Prostate gland (tissue), 2 donors: Measurements from ENCODE around the gene PDLIM7.
A peak's percentile ranks its signal among the peaks of the same experiment; 100 is the strongest.

Source experiments
- POLR2AphosphoS5 ChIP-seq: sonication (generic); formaldehyde crosslinking; IDR thresholded peaks from one replicate; pipeline ENCODE4 v1.6.1; 2017; ENCODE audit warnings: antibody characterized with exemption
- TF ChIP-seq, protein P1 (sequence below), 4 experiments: fragments of 200-600 bp in 2 of 4; fragments of 450-650 bp in 2 of 4; sonication (generic) in 2 of 4; IDR thresholded peaks; 1 replicate in 3 of 4; 2 replicates in 1 of 4; pipeline ENCODE4 v1.5.1; 2016 to 2019; ENCODE audit warnings: antibody characterized with exemption in 4 of 4, mild to moderate bottlenecking in 2 of 4, moderate library complexity in 2 of 4

GRCh38 chr5:177500685-177501522 lies 3.5 kb upstream of the PDLIM7 start:
- TF ChIP-seq, protein P1, sequence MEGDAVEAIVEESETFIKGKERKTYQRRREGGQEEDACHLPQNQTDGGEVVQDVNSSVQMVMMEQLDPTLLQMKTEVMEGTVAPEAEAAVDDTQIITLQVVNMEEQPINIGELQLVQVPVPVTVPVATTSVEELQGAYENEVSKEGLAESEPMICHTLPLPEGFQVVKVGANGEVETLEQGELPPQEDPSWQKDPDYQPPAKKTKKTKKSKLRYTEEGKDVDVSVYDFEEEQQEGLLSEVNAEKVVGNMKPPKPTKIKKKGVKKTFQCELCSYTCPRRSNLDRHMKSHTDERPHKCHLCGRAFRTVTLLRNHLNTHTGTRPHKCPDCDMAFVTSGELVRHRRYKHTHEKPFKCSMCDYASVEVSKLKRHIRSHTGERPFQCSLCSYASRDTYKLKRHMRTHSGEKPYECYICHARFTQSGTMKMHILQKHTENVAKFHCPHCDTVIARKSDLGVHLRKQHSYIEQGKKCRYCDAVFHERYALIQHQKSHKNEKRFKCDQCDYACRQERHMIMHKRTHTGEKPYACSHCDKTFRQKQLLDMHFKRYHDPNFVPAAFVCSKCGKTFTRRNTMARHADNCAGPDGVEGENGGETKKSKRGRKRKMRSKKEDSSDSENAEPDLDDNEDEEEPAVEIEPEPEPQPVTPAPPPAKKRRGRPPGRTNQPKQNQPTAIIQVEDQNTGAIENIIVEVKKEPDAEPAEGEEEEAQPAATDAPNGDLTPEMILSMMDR (IDR thresholded peaks at IDR 0.05), result peak; percentile 83 to 93 (median 91)
- peak; percentile 68 for TF ChIP-seq POLR2AphosphoS5
